K562 (cell line): ENCODE data around the gene SEPHS2. TPM values are rescaled to one million over a fixed set of nuclear protein-coding genes. Genes with fewer than 3 reads are reported as not detected.

Source experiments
- BRD9 ChIP-seq: fragments of 450-650 bp; IDR thresholded peaks from 2 replicates; pipeline ENCODE4 v1.6.1; 2018; ENCODE audit warnings: low read depth; ENCODE audit not compliant: partially characterized antibody
- GABPA ChIP-seq: fragments of 200-800 bp; sonication (Bioruptor generic); conservative IDR thresholded peaks from 2 replicates; pipeline ENCODE4 v1.6.1; 2016; ENCODE audit warnings: low read depth, missing genetic modification characterization, missing compliant biosample characterization
- MEIS2 ChIP-seq: fragments of 450-650 bp; IDR thresholded peaks from 2 replicates; pipeline ENCODE4 v1.6.1; 2014; ENCODE audit warnings: mild to moderate bottlenecking; ENCODE audit not compliant: partially characterized antibody
- MYNN ChIP-seq, 2 experiments: sonication (generic); formaldehyde crosslinking in 1 of 2; IDR thresholded peaks; 2 replicates each; pipeline versions ENCODE4 v1.5.0 to v1.6.1; 2016 to 2020; ENCODE audit warnings: antibody characterized with exemption in 1 of 2, missing genetic modification reagents in 1 of 2
- PRDM10 ChIP-seq: fragments of 450-650 bp; IDR thresholded peaks from 2 replicates; pipeline ENCODE4 v1.6.1; 2018; ENCODE audit not compliant: partially characterized antibody
- SIRT6 ChIP-seq: IDR thresholded peaks from one replicate; pipeline ENCODE4 v1.6.1; 2012; ENCODE audit warnings: low read depth, mild to moderate bottlenecking, control low read depth, inconsistent platforms, low read length, moderate library complexity
- TFAM ChIP-seq: fragments of 250-450 bp; sonication (Bioruptor Pico); conservative IDR thresholded peaks from 2 replicates; pipeline ENCODE4 v1.5.0; 2021; ENCODE audit warnings: mild to moderate bottlenecking, moderate library complexity
- ZNF431 ChIP-seq: sonication (generic); formaldehyde crosslinking; IDR thresholded peaks from 2 replicates; pipeline ENCODE4 v1.8.0; 2022; ENCODE audit warnings: mild to moderate bottlenecking, missing genetic modification reagents
- ZNF592 ChIP-seq: fragments of 450-650 bp; IDR thresholded peaks from 2 replicates; pipeline ENCODE4 v1.6.1; 2017; ENCODE audit warnings: antibody characterized with exemption, mild to moderate bottlenecking
- polyA plus RNA-seq, 8 experiments: library from polyadenylated mRNA; depleted of rRNA in 4 of 8; stranded (reverse) in 5 of 8; unstranded in 3 of 8; fragments of >200 nt; fragmentation: Nextera tagmentation in 2 of 8; fragmentation: Illumina TruSeq in 1 of 8; extraction: Ambion mirVana in 2 of 8; extraction: Trizol in 1 of 8; gene quantifications; 2 replicates each; pipeline versions ENCODE4 v1.2.1 to v1.2.3, GENCODE V29; 2011 to 2014; ENCODE audit warnings: inconsistent platforms in 1 of 8, missing spikeins in 1 of 8
- total RNA-seq, 7 experiments: library from RNA; depleted of rRNA in 6 of 7; stranded (reverse); fragments of >200 nt in 6 of 7; fragmentation: Illumina TruSeq in 2 of 7; extraction: Trizol in 2 of 7; gene quantifications; 2 replicates each; pipeline versions ENCODE4 v1.2.1 to v1.2.3, GENCODE V29; 2011 to 2021; ENCODE audit warnings: low replicate concordance in 1 of 7

SEPHS2 gene
- total and polyA plus RNA-seq, 9 of the 15 experiments (the other 6 are each of a cell fraction or from before 2014, with no cell fraction given), result 20.9 to 90.6 (median 43.4) TPM

GRCh38 chr16:30437511-30438046 is 8.1 kb downstream of the SEPHS2 start (continued):
- TF ChIP-seq PRDM10, result no peak
- TF ChIP-seq BRD9, result no peak
- TF ChIP-seq TFAM, result no peak
- no peak for TF ChIP-seq ZNF431 (CRISPR knock-in tag)
- TF ChIP-seq SIRT6, result no peak
- no peak for TF ChIP-seq GABPA (tag)
- TF ChIP-seq ZNF592, result no peak
- TF ChIP-seq MYNN (IDR thresholded peaks at IDR 0.05), result no peak
- no peak for TF ChIP-seq MYNN (CRISPR knock-in tag; IDR thresholded peaks at IDR 0.05)
- TF ChIP-seq MEIS2, result no peak
